Measurements from ENCODE around the gene AFF2.

The AFF2 gene

DNA sequence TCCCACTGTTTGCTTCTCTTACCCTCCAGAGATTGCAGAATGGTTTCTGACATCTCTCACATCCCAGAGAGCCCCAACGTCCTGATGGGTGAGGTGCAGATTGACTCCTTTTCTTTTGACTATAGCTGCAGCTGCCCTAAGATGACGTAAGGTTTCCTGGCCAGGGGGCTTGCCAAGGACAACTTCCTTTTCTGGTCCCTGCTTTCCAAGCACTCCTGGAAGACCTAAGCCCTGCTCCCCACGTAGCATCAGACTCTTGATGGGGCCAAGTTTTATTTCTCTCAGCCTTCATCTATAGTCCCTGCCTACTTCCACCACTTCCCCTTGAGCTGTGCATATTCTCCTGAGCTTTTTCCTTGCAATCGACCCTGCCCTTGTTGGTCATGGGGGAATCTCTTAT is 507.0 kb downstream of the AFF2 start:
- no peak for DNase-seq (ENCODE audit: low read depth in 2 of 2)

DNA sequence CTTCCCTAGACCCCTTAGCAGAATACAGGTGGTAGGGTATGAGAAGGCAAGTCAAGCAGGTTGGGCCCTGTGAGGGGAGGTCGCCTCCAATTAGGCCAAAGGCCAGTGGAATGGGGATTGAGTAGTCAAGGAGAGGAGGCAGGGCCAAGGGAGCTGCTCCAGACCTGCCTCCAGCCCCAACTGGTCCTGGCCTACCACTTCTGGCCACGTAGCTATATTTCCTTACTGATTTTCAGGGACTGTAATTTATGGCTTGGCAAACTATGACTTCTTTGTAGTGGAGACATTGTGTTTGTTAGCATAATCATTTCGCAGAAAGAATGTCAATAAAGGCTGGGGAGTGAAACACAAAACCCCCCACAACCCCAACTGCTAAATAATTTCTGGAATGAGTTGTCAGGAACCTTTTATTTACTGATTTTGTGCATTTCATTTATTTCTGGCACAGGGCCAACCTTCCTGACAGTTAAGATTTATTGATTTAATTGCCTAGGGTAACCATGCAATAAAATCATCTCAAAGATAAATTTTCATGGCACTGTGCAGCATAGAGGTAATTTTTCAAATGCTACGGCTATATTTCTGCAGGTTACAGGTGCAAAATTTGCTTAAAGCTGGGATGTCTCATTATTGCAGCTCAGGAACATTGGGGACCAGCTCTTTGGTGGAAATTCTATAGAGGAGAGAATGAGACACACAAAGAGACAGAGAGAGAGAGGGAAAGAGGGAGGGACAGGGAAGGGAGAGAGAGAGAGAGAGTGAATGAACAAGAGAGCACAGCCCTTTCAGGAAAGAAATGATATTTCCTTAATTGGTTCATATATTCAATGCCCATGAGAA is 509.8 kb downstream of the AFF2 start:
- DNase-seq (ENCODE audit: low read depth in 2 of 2) = no peak

DNA sequence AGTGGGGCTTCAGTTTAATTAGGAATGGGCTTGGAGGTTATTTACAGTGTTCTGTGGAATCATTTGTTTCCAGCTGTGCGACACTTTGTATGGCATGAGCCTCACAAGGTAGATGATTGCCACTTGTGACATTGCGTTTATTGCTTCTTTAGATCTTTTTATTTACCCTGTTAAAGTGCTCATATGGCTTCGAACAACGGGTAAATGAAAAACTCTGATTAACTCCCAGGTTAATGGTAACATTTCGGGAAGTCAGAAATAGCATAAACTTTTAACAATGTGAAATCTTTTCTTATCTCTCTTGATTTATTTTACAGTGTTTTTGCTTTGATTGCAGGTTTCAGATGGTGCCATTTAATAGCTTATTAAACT is 510.4 kb downstream of the AFF2 start:
- no peak for DNase-seq (ENCODE audit: low read depth in 2 of 2)

DNA sequence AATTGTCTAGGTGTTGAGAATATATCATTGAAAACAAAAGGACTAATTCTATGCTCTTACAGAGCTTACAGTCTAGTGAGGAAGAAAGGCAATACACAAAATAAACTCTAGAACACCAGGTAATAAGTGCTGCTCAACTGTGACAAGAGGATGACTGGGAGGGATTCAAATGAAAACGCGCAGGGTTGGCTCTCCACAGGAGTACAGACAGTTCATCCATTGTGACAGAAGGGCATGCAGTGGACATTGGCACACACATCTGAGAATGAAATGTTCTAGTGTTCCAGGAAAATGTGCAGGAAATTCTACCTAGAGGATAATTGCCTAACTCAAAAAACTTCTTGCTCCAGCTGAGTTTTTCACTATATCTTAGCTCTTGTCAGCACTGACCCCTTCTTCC is 512.7 kb downstream of the AFF2 start:
- no peak for DNase-seq (ENCODE audit: low read depth in 2 of 2)

DNA sequence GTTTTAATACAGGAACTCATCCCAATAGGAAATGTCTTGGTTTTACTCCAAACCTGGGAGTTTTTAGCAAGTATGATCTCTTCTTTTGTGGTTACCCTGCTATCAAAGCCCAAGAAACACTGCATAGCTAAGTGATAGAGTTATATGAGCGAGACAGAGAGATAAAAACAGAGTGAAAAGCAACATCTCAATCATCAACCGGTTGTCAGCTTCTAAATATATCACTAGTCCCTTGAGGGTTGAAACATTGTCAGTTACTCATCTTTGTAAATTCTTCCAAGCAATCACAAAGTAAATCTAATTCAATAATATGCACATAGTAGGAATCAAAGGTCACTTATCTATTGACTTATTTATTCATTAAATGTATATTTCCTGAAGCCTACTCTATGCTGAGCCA is 520.7 kb downstream of the AFF2 start:
- peak; percentile 10 to 13 for DNase-seq (ENCODE audit: low read depth in 2 of 2)

DNA sequence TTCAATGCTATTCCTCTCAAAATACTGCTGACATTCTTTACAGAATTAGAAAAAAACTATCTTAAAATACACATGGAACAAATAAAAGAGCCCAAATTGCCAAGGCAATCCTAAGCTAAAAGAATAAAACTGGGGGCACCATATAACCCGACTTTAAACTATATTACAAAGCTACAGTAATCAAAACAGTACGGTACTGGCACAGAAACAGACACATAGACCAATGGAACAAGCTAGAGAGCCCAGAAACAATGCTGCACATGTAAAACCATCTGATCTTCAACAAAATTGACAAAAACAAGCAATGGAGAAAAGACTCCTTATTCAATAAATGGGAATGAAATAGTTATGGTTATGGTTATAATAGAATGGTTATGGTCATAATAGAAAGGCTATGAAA is 522.1 kb downstream of the AFF2 start:
- no peak for DNase-seq (ENCODE audit: low read depth in 2 of 2)

DNA sequence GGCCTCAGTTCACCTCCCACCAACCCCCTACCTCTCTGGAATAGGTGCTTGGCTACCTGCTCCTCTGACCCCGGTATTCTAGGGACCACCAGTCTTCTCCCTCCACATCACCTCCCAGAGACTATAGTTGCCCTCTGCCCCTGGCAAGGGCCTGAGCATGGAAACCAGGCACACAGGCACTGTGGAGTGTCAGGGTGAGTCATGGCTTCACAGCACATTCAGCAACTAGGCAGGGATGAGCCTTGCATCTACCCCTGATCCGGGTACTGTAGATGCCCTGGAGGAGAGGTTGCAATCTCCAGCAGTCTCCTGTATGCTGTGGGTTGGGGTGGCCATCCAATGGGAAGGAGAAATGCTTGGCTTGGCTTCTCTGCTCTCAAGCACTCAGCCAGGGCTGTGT is 532.0 kb downstream of the AFF2 start:
- DNase-seq (ENCODE audit: low read depth in 2 of 2) = no peak

DNA sequence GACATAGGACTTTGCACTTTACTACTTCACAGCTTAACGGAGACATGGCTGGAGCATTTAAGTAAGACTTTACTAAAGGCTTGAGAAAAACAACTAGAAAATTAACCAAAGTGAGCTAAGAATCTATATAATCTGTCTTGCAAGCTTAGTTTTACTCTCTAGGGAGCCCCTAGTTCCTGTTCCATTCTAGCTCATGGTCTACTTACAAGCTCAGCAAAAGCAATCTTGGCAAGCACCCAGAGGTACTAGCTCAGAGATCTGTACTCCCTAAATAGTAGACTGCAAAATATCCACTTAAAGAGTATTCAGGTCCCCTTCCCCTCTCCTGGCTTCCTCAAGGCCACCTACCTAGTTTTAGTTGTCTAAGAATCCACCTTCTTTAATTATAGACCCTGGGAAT is 535.7 kb downstream of the AFF2 start:
- no peak for DNase-seq (ENCODE audit: low read depth in 2 of 2)

DNA sequence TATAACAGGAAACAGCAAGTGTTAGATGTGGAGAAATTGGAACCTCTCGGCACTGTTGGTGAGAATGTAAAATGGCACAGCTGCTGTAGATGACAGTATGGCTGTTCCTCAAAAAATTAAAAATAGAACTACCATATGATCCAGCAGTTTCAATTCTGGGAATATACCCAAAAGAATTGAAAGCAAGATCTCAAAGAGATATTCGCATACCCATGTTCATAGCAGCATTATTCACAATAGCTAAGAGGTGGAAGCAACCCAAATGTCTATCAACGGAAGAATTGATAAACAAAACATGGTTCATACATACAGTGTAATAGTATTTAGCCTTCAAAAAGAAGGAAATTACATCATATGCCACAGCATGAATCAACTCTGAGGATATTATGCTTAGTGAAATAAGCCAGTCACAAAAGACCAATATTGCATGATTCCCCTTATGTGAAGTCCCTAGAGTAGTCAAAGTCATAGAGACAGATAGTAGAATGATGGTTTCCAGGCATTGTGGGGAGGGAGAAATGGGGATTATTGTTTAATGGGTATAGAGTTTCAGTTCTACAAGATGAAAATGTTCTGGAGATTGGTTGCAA is 537.0 kb downstream of the AFF2 start:
- DNase-seq (ENCODE audit: low read depth in 2 of 2) = no peak

DNA sequence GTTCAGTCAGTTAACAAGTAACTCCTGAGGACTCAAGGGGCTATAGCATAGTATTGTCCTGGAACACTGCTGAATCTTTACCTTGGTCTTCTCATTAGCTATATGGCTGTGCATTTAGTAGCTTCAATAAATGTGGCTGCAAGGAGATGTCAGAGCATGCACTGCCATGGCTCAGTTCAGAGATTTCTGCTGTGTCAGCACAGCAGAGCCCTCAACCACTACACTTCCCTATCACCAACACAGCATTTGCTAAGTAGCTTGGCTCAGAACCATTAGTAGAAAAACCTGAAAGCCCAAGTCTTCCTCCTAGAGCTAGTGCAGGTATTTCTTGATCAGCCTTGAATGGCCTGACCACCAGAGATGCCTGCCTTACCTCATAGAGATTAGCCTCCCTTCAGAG is 538.6 kb downstream of the AFF2 start:
- DNase-seq (ENCODE audit: low read depth in 2 of 2) = no peak

DNA sequence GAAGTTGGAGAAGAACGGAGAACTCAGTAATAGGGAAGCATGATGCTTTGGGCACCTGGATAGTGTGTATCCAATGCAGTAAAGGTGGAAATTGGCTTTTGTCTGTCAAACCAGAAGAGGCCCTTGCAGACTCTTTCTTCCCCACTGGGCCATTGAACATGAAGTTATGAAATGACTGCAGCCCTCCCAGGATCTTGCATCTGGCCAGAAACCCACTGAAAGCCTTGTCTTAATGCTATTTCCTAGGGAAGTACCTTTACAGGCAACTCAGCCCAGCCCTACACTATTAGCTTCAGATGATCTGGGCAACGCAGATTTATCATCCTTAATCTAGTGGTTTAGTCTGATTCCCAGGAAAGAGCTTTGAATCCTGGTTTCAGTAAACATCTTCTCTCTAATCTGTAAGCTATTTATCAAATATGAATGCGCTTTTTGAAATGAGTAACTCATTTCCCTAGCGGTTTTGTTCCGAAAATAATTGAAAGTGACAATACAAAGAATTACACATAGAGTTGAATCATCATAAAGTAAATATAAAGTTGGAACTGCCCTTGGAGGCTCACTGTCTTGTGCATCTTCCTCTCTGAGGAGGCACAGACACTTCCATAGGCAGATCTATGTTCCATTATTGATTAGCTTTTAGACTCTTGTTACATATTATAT is 540.6 kb downstream of the AFF2 start:
- DNase-seq (ENCODE audit: low read depth in 2 of 2) = no peak

DNA sequence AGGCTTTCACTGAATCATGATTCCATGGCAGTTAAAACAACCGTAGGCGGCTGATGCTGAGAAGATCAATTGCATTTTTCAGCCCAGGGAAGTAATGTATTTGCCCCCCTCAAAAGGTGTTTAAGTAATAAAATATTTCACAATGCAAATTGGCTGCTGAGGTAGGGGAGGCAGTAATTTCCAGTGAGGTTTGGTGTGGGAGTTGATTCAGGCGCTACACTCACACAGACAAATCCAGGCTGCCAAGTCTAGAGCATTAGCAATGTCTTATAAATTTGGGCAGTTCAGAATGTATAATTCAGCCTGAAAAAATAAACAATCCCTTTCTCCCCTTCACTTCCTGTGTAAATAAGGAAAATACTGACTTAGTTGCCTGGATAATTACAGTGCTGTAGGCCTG is 543.0 kb downstream of the AFF2 start:
- no peak for DNase-seq (ENCODE audit: low read depth in 2 of 2)

DNA sequence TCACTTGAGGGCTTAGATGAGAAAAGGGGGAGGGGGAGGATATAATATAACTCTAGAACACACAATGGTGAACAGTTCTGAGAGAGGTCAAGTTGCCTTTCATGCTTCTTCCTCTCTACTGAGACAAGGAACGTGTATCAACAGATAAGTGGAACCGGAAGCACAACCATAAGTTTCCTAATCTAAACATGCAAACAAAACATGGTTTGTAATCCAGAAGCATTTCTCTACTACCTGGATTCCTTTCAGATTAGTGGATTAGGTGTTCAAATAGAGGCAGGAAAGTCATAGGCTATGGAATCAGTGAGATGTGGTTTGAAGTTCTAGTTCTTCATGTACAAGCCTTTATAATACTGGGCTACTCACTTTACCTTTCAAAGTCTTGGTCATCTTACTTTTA is 544.1 kb downstream of the AFF2 start:
- DNase-seq (ENCODE audit: low read depth in 2 of 2) = no peak

DNA sequence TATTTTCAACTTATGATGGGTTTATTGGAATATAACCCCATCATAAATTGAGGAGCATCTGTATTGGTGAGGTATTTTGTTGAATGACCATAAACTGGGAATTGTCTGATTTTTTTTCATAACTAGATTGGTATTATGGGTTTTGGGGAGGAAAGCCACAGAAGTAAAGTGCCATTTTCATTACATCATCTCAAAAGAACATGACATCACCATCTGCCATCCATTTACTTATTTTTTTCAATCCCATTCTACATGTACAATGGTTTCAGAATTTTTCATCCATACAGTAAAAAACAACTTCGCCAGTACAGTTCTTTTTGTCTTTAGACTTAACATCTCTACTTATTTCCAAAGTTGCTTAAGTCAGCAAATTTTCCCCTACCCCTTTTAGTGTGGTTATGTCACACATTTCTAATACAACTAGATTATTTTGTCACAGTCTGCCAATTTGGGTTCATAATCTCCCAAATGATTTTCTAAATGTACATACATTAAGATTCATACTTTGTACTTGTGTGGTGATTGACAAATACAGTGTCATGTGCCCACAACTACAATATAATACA is 545.3 kb downstream of the AFF2 start:
- DNase-seq (ENCODE audit: low read depth in 2 of 2) = no peak

Measured in fibroblast of skin of left biceps (primary cell).